Uterus (tissue), 4 donors: Measurements from ENCODE around the gene ATP2C1. TPM values are rescaled to one million over a fixed set of nuclear protein-coding genes. Genes with fewer than 3 reads are reported as not detected.

ENCODE experiments used
- DNase-seq, 2 donors: peaks; one replicate each; pipeline ENCODE4 v3.0.0-alpha.2; 2019 to 2020
- H3K27ac ChIP-seq, 2 donors: fragments of 200-600 bp; sonication (generic); 1 replicate in 1 of 2; 2 replicates in 1 of 2; pipeline ENCODE4 v1.5.1; 2016 to 2018
- H3K27me3 ChIP-seq, 2 donors: fragments of 200-600 bp; sonication (generic); one replicate each; pipeline ENCODE4 v1.5.1; 2018 to 2019; ENCODE audit warnings: control low read depth in 1 of 2
- H3K36me3 ChIP-seq, 2 donors: fragments of 200-600 bp; sonication (generic); one replicate each; pipeline ENCODE4 v1.5.1; 2019; ENCODE audit warnings: control low read depth in 1 of 2
- H3K4me1 ChIP-seq, 2 donors: fragments of 200-600 bp; sonication (generic); one replicate each; pipeline ENCODE4 v1.5.1; 2018 to 2019; ENCODE audit warnings: control low read depth in 1 of 2
- H3K4me3 ChIP-seq, 2 donors: fragments of 200-600 bp; sonication (generic); 1 replicate in 1 of 2; 2 replicates in 1 of 2; pipeline ENCODE4 v1.5.1; 2018 to 2019; ENCODE audit warnings: mild to moderate bottlenecking in 1 of 2
- H3K9me3 ChIP-seq, 2 donors: fragments of 200-600 bp; sonication (generic); one replicate each; pipeline ENCODE4 v1.5.1; 2019; ENCODE audit warnings: control low read depth in 1 of 2
- POLR2A ChIP-seq, 2 donors: fragments of 450-650 bp; IDR thresholded peaks; one replicate each; pipeline ENCODE4 v1.6.1; 2016; ENCODE audit warnings: antibody characterized with exemption in 2 of 2, mild to moderate bottlenecking in 1 of 2, moderate library complexity in 1 of 2
- intact Hi-C: fragments of 100-400 bp; cut with DNase I; formaldehyde crosslinking; loops from one replicate; pipeline ENCODE4 v1.15.1; 2023; ENCODE audit warnings: low total_unique reads
- total RNA-seq, 4 donors: library from RNA; depleted of rRNA in 3 of 4; stranded (reverse); fragments of >200 nt in 3 of 4; gene quantifications; one replicate each; pipeline versions ENCODE4 v1.1.0 to v1.2.4, GENCODE V29; 2014 to 2023
- TF ChIP-seq, protein P1 (sequence below), 4 experiments: fragments of 200-600 bp in 2 of 4; fragments of 450-650 bp in 2 of 4; sonication (generic) in 2 of 4; IDR thresholded peaks; one replicate each; pipeline ENCODE4 v1.5.1; 2016 to 2019; ENCODE audit warnings: antibody characterized with exemption in 4 of 4, mild to moderate bottlenecking in 2 of 4, moderate library complexity in 1 of 4
- donor health status: DM: yes; HTN: yes; CAD: no.

ATP2C1 gene
- total RNA-seq, 4 donors from 2014 or later, result 33.2 to 176 (median 84.7) TPM

DNA sequence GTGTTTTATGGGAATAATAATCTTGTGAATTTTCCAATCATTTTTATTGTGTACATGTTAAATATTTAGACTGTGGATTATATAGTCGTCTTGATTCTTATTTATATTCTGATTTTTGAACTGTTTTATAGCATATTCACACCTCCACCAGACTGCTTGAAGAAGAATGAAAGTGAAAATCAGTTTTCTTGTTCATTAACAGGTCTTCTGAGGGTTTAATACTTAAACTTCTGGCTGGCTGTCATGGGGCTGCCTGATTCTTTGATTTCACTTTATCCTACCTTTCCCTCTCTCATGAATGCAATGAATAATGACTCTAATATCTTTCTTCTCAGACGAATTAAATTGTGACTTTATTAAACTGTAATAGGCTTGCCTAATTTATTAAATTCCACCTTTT, 56.2 kb downstream of the ATP2C1 start:
- TF ChIP-seq, protein P1, sequence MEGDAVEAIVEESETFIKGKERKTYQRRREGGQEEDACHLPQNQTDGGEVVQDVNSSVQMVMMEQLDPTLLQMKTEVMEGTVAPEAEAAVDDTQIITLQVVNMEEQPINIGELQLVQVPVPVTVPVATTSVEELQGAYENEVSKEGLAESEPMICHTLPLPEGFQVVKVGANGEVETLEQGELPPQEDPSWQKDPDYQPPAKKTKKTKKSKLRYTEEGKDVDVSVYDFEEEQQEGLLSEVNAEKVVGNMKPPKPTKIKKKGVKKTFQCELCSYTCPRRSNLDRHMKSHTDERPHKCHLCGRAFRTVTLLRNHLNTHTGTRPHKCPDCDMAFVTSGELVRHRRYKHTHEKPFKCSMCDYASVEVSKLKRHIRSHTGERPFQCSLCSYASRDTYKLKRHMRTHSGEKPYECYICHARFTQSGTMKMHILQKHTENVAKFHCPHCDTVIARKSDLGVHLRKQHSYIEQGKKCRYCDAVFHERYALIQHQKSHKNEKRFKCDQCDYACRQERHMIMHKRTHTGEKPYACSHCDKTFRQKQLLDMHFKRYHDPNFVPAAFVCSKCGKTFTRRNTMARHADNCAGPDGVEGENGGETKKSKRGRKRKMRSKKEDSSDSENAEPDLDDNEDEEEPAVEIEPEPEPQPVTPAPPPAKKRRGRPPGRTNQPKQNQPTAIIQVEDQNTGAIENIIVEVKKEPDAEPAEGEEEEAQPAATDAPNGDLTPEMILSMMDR (IDR thresholded peaks at IDR 0.05), result no peak
- TF ChIP-seq POLR2A (IDR thresholded peaks at IDR 0.05), result no peak
- Histone ChIP-seq H3K27ac (no peak overlapping the region), H3K27me3 (no peaks in the 10 kb centered on the region), H3K4me1 (no peaks in the 10 kb centered on the region), H3K9me3 (no peaks in the 10 kb centered on the region), H3K36me3 (no peaks in the 10 kb centered on the region), H3K4me3 (no peak overlapping the region)
- intact Hi-C loops, result no loop called here
- no peak for DNase-seq

DNA sequence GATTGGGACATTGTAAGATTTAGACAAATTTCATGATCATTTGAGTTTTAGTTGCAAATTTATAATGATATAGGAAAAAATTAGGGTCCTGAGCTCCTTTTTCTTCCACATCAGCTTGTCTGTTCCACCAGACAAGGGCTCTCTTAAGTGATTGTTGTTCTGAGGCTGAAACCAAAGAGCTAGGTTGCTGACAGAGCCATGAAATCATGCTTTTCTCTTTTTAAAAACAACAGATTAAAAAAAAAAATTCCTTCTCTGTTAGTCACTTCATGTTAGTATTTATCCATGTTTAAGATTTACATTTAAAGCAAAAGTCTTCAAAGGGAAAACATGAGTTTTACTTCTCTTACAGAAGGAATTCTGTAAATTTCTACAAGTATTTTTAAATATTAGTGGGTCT, 56.8 kb downstream of the ATP2C1 start:
- Histone ChIP-seq H3K27me3 (no peaks in the 10 kb centered on the region), H3K9me3 (no peaks in the 10 kb centered on the region), H3K4me1 (no peaks in the 10 kb centered on the region), H3K27ac (no peak overlapping the region), H3K36me3 (no peaks in the 10 kb centered on the region), H3K4me3 (no peak overlapping the region)
- intact Hi-C loops, result no loop called here
- DNase-seq, result no peak
- TF ChIP-seq POLR2A (IDR thresholded peaks at IDR 0.05), result no peak
- TF ChIP-seq, protein P1 (IDR thresholded peaks at IDR 0.05), result no peak

DNA sequence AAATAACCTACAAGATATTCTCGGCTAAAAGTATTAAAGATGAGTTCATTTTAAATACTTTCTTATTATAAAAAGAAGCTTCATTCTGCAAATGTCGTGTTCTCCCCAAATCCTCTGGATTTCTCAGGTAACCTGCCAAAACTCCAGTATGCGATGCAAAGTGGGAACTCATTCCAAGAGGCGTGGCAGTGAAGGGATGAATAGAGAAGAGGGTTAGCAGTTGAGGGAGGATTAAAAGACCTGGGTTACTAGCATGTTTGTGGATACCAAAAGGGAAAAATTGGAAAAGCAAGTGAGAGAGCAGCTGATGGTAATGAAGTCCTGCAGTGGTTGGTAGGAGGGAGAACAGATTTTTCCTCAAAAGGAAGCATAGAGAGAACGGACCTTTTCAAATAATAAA, 61.6 kb downstream of the ATP2C1 start:
- DNase-seq, result no peak
- no peak for TF ChIP-seq POLR2A (IDR thresholded peaks at IDR 0.05)
- TF ChIP-seq, protein P1 (IDR thresholded peaks at IDR 0.05), result no peak
- Histone ChIP-seq H3K4me1 (no peaks in the 10 kb centered on the region), H3K36me3 (no peaks in the 10 kb centered on the region), H3K27me3 (no peaks in the 10 kb centered on the region), H3K9me3 (no peaks in the 10 kb centered on the region), H3K27ac (no peak overlapping the region), H3K4me3 (no peak overlapping the region)
- intact Hi-C loops, result no loop called here

DNA sequence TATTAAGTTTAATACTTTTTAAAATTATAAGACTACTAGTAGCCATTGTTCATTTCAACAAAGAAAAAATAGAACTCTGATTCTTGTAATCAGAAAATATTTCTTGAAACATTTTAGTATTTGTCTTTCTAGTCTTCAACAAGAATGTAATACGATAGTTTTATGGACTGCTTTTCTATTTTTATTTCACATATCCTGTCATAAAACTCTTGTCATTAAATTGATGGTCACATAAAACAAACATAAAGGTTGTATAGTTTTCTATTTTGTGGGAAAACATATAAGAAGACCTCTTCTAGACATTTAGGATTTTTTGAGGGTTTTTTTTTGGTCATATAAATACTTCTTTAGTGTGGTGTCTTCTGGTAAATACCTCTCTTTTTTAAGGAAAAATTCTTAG, 62.4 kb downstream of the ATP2C1 start:
- intact Hi-C loops, result no loop called here
- H3K4me1 ChIP-seq, result no peaks in the 10 kb centered on the region
- no peak overlapping the region for H3K4me3 ChIP-seq
- DNase-seq, result no peak
- H3K9me3 ChIP-seq, result no peaks in the 10 kb centered on the region
- H3K27ac ChIP-seq, result no peak overlapping the region
- H3K36me3 ChIP-seq, result no peaks in the 10 kb centered on the region
- H3K27me3 ChIP-seq, result no peaks in the 10 kb centered on the region
- TF ChIP-seq, protein P1 (IDR thresholded peaks at IDR 0.05), result no peak
- no peak for TF ChIP-seq POLR2A (IDR thresholded peaks at IDR 0.05)

DNA sequence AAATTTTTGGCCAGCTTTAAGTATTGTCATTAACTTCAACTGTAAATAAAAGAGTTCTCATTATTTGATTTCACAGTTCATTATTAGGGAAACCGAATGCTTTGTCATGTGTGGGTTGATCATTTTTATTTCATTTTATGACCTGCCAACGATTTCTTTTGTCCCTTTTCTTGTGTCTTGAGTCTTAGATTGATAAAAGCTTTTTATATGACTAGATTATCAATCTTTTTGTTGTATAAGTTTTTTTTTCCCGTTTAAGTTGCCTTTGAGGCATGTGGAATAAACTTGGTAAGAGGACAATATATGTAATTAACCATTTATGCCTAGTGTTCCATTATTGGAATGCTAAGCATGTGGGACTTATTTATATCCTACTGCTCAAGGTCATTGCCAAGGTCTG, 62.8 kb downstream of the ATP2C1 start:
- no peak overlapping the region for H3K27ac ChIP-seq
- H3K27me3 ChIP-seq, result no peaks in the 10 kb centered on the region
- intact Hi-C loops, result no loop called here
- TF ChIP-seq, protein P1 (IDR thresholded peaks at IDR 0.05), result no peak
- TF ChIP-seq POLR2A (IDR thresholded peaks at IDR 0.05), result no peak
- no peak overlapping the region for H3K4me3 ChIP-seq
- H3K9me3 ChIP-seq, result no peaks in the 10 kb centered on the region
- H3K36me3 ChIP-seq, result no peaks in the 10 kb centered on the region
- no peaks in the 10 kb centered on the region for H3K4me1 ChIP-seq
- no peak for DNase-seq
